ENCODE data around the gene GPANK1. TPM values are rescaled to one million over a fixed set of nuclear protein-coding genes. Genes with fewer than 3 reads are reported as not detected.

GPANK1 gene
- total and polyA plus RNA-seq, 10 of the 15 experiments (the other 5 are each of a cell fraction or from before 2014, with no cell fraction given) = 11.7 to 36.3 (median 17.5) TPM

DNA sequence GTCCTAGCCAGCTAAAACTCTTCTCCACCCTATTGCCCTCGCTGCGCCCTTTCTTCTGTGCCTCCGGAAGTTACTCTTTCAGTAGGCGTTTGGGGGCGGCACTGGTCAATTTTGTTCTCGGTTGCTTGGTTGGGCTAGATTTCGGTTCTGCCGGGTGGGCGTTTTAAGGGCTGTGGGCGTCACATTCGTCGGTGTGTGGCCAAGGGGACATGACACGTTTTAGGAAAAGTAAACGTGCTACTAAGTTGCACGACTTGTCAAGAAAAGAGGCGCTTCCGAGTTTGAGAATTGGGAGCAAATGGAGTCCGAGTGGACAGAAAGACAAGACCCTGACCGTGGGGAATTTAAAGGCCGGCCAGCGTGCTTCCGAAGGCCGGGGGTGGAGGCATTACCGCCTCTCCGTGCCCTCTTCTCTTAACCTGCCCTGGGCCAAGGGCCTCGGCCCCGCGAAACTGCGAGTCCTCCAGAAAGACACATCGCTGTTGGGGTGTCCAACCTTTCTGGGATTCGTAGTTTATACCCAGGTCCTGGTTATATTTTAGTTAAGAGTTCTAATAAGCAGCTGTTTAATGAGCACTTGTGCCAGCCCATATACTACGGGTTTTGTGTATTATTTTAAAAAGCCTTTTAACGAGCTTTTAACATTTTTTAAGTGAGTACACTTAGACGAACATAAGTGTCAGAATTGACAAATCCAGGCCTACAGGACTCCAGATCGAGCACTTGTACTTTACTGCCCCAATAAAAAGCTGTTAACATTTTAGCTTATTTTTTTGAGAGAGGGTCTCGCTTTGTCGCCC, 11.7 kb downstream of the GPANK1 start (continued):
- TF ChIP-seq RELA (IDR thresholded peaks at IDR 0.05; ENCODE audit: borderline replicate concordance, partially characterized antibody) (no peak), PML (IDR thresholded peaks at IDR 0.05; ENCODE audit: low read length) (peak; percentile 95; the same call in 1 of the 2 replicates), NBN (IDR thresholded peaks at IDR 0.05) (peak; percentile 36), NR2C2 (IDR thresholded peaks at IDR 0.05; ENCODE audit: borderline replicate concordance, control insufficient read depth, insufficient read length, low read depth) (no peak), MXI1 (IDR thresholded peaks at IDR 0.05; ENCODE audit: low read depth, low read length) (peak; percentile 81), NFIC (IDR thresholded peaks at IDR 0.05; ENCODE audit: low read depth, low read length) (peak; percentile 74; the same call in 1 of the 2 replicates), NR2F1 (conservative IDR thresholded peaks at IDR 0.05) (peak; percentile 82; the same call in 1 of the 2 replicates), RCOR1 (conservative IDR thresholded peaks at IDR 0.05; ENCODE audit: low read depth, low read length) (0 out of 2 replicates have a peak, but pooled peaks have one; percentile 30), LARP7 (IDR thresholded peaks at IDR 0.05) (no peak), ZBED1 (IDR thresholded peaks at IDR 0.05; ENCODE audit: borderline replicate concordance) (peak; percentile 49; the same call in 1 of the 2 replicates), MEF2A (IDR thresholded peaks at IDR 0.05; ENCODE audit: insufficient read depth, low read depth, low read length) (0 out of 2 replicates have a peak, but pooled peaks have one; percentile 25), BHLHE40 (IDR thresholded peaks at IDR 0.05; ENCODE audit: borderline replicate concordance in 1 of 2, low read depth in 2 of 2, low read length in 1 of 2) (peak; percentile 86), CTCF (IDR thresholded peaks at IDR 0.05 in 2 of 3, conservative IDR thresholded peaks at IDR 0.05 in 1 of 3; ENCODE audit: control insufficient read depth in 2 of 3, extremely low read depth in 1 of 3, insufficient read depth in 1 of 3, low read depth in 3 of 3, low read length in 3 of 3) (peak in 1 of 3 experiments; percentile 29; a peak in 2 of 6 replicates), PAX5 (IDR thresholded peaks at IDR 0.05; ENCODE audit: borderline replicate concordance, low read depth, low read length) (peak; percentile 37; the same call in 1 of the 2 replicates), ZNF274 (IDR thresholded peaks at IDR 0.05; ENCODE audit: insufficient read depth, insufficient read length) (no peak), TAF1 (IDR thresholded peaks at IDR 0.05; ENCODE audit: borderline replicate concordance, low read depth, low read length) (peak; percentile 68; the same call in 1 of the 2 replicates), BMI1 (IDR thresholded peaks at IDR 0.05; ENCODE audit: borderline replicate concordance) (no peak), NFYB (IDR thresholded peaks at IDR 0.05; ENCODE audit: insufficient read depth, low read depth, low read length) (0 out of 2 replicates have a peak, but pooled peaks have one; percentile 4), SIX5 (IDR thresholded peaks at IDR 0.05; ENCODE audit: low read depth, low read length, severe bottlenecking) (peak; percentile 0), FOXK2 (IDR thresholded peaks at IDR 0.05) (peak; percentile 68), KAT2A (conservative IDR thresholded peaks at IDR 0.05; ENCODE audit: control insufficient read depth, low read depth, low read length) (no peak)
- TF ChIP-seq, protein P1, sequence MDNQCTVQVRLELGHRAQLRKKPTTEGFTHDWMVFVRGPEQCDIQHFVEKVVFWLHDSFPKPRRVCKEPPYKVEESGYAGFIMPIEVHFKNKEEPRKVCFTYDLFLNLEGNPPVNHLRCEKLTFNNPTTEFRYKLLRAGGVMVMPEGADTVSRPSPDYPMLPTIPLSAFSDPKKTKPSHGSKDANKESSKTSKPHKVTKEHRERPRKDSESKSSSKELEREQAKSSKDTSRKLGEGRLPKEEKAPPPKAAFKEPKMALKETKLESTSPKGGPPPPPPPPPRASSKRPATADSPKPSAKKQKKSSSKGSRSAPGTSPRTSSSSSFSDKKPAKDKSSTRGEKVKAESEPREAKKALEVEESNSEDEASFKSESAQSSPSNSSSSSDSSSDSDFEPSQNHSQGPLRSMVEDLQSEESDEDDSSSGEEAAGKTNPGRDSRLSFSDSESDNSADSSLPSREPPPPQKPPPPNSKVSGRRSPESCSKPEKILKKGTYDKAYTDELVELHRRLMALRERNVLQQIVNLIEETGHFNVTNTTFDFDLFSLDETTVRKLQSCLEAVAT (IDR thresholded peaks at IDR 0.05) = peak; percentile 59; the same call in 1 of the 2 replicates
- TF ChIP-seq, protein P2, sequence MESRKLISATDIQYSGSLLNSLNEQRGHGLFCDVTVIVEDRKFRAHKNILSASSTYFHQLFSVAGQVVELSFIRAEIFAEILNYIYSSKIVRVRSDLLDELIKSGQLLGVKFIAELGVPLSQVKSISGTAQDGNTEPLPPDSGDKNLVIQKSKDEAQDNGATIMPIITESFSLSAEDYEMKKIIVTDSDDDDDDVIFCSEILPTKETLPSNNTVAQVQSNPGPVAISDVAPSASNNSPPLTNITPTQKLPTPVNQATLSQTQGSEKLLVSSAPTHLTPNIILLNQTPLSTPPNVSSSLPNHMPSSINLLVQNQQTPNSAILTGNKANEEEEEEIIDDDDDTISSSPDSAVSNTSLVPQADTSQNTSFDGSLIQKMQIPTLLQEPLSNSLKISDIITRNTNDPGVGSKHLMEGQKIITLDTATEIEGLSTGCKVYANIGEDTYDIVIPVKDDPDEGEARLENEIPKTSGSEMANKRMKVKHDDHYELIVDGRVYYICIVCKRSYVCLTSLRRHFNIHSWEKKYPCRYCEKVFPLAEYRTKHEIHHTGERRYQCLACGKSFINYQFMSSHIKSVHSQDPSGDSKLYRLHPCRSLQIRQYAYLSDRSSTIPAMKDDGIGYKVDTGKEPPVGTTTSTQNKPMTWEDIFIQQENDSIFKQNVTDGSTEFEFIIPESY (IDR thresholded peaks at IDR 0.05) = 0 out of 2 replicates have a peak, but pooled peaks have one; percentile 1

Measured in GM12878 (cell line).